COLO668 (cell line): ENCODE results near the gene AGER.
"Not testable (repeated sequence)": the region's sequence is repeated elsewhere in the genome, so short reads cannot be mapped to it uniquely, and the experiment has no call there.

ENCODE experiments used
- DNase-seq: peaks from one replicate; lab custom pipeline; 2025; ENCODE audit not compliant: unreplicated experiment; lab: John Stamatoyannopoulos, UW

Gene AGER

DNA sequence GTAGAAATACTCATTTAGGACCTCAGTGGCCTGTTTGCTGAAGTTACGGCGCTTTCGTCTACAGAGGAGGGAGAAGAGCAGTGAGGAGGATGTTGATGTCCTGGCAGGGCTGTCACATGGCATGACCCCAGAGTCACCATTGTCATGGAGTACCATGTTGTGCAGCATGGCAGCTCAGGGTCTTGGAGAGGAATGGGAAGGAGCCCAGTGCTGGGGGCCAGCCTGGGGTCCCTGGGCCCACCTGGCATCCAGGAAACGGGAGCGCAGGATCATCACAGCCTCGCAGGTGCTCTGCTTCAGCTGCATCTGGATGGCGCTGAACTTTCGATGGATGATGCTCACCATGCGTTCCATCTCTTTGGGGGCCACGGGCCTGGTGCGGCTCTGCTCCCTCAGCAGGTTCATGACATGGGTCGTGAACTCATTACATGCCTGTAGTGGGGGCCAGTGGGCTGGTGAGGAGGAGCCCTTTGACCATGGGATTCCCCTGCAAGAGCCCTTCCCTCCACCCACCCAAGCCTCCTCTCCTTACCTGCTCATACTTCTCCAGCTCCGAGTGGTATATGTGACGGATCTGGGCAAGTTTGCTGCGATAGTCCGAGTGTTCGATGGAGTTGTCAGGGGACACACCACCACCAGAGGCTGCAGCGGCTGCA lies 3.8 kb upstream of the AGER start:
- not testable (repeated sequence) for DNase-seq

DNA sequence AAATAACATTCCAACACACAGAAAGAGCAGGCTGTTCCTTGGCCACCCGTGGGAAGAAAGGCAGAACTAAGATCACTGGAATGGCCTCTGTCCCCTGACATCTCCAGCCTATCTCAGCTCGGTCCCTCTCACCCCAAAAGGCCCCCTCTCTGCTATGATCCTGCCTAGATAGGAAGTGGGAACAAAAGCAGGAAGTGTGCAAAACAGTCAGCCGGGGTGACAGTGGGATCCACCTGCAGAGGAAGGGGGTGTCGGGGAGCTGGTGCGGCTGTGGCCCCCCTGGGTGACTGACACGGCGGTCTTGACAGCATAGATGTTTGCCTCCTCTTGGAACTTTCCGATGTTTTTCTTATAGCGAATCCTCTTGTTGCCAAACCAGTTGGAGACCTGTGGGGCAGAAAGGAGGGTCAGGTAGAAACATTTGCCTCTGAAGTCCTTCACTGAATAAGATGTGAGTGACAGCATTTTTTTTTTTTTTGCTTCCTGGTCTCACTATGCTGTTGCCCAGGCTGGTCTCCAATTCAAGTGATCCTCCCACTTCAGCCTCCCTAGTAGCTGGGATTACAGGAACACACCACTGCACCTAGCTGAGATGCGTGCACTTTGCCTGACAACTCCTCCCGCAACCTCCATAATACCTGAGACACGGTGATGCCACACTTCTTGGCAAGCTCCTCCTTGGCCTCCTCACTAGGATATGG lies 3.1 kb upstream of the AGER start:
- DNase-seq = no peak

DNA sequence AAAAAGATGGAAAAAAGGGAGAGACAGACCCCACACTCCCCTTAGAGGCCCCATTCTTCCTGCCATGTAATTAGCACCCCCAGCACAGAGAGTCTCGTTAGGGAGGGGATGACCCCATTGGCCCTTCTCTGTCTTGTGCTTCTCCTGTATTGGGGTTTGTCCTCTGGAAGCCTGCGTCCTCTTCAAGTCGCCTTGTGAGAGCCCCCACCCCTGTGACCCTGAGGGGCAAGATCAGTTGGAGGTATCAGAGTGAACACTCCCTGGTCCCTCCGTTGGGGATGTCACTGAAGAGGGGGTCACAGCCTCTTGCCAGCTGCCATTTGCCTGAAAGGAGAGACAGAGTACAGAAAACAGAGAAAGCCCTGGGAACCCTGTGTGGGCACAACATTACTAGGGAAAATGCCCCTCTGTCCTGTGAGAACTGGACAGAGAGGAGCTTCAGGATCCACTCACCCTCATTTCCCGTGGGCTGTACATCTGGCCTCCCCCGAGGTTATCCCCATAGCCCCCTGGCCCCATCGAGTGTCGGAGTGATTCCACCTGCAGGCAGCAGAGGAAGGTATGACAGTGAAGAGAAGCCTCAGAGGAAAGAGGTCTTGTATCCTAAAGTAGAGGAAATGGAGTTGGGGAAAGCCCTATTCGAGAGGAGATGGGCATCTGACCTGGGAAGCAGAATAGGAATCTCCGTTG lies 2.2 kb upstream of the AGER start:
- DNase-seq = not testable (repeated sequence)

DNA sequence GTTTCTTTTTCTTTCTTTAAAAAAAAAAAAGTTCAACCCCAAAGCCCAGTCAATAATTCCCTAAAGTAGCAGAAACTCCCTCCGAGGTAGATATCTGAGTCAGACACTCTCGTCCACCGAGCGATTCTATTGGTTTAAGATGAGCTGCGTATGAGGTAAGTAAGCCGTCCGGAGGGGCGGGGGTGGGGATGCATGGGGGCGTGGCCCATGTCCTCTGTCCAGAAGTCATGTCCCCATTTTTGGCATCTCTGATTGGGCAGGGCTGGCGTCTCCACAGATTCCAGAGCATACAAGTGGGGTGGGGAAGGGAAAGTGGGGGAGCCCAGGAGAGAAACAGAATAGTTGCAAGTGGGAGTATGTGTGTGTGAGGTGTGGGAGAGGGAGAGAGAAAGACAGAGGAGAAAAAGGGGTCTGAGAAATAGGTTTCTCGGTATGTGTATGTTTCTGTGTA lies 1.7 kb upstream of the AGER start:
- DNase-seq = not testable (repeated sequence)

DNA sequence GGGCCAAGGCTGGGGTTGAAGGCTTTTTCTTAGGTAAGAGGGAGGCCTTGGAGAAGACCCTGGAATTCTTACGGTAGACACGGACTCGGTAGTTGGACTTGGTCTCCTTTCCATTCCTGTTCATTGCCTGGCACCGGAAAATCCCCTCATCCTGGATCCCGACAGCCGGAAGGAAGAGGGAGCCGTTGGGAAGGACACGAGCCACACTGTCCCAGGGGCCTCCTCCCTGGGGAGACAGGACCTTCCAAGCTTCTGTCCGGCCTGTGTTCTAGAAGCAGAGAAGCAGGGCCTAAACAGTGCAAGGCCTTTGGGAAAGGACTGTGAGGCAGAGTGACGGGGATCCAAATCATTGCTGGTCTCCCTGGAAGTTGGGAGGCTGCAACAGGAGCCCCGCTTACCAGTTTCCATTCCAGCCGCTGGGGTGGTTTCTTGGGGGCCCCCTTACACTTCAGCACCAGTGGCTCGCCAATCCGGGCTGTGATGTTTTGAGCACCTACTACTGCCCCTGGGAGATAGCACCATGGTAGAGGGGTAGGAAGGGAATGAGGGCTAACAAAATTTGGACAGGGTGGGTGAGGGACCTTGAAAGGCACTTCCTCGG lies 470 bp downstream of the AGER start:
- DNase-seq = no peak

DNA sequence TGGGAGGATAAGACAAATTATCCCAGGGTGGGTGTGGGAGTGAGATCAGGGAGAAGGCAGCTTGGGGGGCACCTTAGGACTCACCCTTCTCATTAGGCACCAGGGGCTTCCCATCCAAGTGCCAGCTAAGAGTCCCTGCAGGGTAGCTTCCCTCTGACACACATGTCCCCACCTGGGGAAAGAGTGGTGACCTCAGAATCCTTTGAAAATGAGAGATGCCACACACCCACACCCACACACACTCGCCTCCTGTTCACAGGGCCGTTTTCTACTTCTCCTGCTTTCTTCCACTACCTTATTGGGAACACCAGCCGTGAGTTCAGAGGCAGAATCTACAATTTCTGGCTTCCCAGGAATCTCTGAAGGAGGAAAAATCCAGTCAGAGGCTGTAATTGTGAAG lies 1.0 kb downstream of the AGER start:
- DNase-seq = no peak

DNA sequence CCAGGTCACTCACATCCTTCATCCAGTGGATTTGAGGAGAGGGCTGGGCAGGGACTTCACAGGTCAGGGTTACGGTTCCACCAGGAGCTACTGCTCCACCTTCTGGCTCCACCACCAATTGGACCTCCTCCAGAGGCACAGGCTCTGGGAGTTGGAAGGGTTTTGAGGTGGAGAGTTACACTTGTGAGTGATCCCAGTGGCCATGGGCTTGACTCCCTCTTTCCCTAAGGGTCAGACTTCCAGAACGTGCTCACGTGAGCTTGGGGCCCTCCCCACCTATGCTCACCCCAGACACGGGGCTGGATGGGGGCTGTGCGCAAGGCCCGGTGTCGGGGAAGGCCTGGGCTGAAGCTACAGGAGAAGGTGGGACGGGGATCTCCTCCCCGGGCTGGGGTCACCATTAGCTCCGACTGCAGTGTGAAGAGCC lies 1.5 kb downstream of the AGER start:
- no peak for DNase-seq

DNA sequence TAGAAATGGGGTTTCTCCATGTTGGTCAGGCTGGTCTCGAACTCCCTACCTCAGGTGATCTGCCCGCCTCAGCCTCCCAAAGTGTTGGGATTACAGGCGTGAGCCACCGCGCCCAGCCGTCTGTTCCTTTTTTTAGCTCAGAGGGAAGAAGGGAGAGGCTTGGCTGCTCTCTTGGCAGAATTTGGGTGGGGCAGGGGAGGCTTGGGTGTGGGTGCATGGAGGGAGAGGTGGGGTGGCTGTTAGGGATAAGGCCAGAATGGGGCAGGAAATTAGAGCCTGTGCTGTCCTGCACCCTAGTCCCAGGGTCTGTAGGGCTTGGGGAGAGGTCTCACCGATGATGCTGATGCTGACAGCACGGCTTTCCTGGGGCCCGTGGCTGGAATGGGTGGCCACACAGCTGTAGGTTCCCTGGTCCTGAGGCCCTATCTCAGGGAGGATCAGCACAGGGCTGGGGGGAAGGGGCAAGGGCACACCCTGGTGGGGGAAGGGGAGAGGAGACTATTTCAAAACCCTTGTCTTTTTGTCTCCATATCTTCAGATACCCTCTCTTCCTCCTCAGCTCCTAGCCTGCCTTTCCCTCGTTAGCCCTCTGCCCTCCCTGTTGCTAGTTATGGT lies 2.0 kb downstream of the AGER start:
- DNase-seq = no peak

DNA sequence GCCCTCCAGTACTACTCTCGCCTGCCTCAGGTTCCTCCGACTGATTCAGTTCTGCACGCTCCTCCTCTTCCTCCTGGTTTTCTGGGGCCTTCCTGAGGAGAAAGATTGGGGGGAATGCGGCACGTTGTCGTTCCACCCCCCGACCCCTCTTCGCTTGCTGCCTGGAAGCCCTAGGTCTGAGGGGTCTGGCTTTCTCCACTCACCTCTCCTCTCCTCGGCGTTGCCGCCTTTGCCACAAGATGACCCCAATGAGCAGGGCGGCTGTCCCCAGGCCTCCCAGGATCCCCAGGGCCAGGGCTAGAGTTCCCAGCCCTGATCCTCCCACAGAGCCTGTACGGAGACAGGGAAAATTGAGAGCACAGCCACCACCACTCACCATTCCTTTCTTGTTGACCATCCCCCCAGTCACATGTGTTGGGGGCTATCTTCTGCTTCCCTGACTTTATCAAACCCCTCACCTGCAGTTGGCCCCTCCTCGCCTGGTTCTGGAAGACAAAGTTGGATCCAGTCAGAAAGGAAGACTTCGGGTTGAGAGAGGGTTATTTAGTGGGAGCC lies 2.8 kb downstream of the AGER start:
- no peak for DNase-seq

DNA sequence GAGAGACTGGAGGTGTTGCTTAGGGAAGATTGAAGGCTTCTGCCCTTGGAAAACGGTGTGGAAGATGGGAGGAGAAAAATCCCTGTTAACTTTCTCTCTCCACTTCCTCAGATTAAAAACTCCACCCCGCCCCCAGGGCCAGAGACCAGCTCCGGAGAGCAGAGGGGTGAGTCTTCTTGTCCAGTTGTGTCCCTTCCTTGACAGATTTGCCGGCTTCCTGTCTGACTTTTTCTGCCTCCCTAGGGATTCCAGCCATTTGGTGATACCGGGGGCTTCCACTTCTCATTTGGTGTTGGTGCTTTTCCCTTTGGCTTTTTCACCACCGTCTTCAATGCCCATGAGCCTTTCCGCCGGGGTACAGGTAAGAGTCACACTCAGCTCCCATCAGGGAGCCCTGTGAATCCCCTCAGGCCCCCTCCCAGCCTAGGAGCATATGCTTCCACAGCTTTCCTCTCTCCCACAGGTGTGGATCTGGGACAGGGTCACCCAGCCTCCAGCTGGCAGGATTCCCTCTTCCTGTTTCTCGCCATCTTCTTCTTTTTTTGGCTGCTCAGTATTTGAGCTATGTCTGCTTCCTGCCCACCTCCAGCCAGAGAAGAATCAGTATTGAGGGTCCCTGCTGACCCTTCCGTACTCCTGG lies 4.2 kb downstream of the AGER start:
- DNase-seq = no peak

DNA sequence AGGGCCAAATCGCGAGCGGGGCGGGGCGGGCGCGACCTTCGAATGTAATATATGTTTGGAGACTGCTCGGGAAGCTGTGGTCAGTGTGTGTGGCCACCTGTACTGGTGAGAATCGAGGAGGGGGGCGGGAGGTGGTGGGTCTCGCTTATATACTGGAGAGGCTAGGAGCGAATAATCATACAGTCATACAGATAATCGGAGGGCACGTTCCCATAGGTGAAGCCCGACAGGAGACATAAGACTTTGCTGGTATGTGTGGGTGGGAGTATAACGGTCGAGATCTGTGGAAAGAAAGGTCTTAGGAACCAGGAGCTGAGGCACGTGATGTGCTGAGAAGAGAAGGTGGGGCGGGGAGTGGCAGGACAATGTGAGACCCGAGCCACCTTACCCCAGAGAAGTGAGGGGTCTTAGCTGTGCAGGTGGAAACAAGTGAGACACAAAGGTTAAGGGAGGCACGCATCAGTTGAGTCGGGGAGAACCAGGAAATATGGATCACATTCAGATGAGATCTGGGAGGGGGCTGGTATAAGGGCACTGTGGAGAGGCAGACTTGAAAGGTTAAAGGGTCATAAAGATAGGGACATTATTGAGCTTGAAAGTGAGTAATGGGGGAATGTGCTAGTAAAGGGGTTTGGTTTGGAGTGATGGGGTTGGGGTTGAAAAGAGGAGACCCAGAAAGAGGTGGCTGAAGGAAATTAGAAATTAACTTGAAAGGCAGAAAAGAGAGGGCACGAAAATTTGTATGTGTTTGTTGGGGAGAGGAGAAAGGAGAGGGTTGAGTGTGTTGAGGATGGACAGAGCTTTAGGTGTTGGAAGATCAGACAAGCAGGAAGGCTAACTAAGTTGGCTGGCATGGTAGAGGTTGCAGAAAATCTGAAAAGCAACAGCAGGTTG lies 5.3 kb downstream of the AGER start:
- no peak for DNase-seq

DNA sequence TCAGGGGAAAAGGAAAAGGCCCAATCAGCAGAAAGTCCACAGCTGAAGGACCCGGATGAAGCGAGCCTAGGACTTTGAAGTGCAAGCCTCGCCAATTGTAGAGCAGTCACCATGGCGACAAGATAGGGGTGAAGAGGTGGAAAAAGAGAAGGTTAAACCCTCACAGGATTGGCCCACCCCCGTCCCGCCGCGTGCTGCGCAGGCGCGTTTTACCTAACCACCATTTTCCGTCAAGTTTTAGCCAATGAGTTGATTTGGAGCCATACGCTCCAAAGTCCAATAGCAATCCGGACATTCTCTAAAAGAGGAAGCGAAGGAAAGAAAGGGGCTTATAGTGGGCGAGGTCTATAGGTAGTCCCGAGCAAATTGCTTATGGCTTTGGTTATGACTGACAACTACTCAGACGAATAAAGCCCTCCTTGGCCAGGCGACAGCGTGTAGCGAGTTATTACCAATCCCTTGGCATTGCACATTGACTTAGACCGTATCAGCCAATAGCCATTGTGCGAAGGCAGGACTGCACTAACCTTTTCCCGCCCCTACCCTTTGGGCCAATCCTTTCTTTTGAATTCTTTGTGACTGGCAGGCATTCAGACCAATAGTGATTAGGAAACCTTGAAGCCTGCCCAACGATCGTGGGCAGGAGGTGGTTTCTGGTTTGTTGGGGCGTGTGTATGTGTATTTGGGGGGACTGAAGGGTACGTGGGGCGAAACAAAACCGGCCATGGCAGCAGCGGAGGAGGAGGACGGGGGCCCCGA lies 6.1 kb downstream of the AGER start, which contains the start of gene RNF5:
Gene RNF5, plus strand, starts transcription at position 618 of the 759 bp plus-strand sequence. Its CDS starts 107 bp downstream, at position 725.
- DNase-seq = peak; percentile 91

DNA sequence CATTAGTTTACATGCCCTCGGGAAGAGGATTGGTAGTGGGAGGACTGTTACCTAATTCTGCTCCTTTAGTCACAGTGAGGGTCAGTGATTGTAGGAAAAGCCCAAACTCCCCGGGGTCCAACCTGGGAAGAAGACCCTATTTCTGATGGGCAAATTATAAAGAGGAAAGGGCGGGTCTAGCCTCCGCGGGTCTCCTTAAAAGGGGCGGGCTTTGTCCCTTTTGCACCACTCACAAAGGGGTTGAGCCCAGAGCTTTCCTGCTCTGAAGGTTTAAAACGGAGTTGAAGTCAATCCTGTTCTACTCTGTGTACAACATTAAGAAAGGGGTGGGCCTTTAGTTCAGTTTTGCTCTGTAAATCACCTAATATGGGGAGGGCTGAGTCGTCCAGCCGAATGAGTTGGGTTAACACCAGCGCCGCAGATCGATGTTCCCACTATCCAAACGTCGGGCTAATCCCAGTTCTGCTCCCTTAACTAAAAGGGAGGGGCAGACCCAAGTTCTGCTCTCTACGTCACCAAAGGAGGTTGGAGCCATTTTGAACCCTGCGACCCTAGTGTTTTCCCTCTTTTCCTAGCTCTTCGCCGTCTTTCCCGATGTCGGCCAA lies 6.8 kb downstream of the AGER start:
- peak; percentile 44 for DNase-seq

DNA sequence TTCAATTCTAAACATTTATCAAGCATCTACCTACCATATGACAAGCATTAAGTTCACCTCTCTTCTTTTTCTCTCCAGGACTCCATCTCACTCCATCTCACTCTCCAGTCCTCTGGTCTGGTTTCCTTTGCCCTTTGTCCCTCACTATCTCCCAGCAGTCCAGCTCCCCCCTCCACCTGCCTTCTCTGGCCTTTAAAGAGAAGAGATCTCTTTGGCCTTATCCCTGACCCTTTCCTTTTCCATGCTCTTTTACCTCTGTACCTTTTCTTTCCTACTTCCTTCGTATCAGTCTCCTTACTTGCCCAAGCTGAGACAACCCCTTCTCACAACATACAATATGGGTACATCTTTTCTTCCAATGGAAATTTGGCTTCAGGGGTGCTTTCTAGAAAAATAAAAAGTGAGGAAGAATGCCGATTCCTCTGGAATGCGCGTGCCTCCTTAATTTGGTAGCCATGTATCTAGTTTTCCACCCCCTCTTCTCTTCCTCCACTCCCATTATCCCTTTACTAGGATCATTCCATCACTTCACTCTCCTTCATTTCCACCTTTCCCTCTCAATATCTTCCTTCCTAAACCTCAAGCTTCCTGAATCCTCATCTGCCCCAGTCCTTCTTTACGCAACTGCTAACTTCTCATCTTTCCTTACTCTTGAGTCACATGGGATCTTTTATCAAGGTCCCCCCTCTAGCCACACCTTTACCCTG lies 7.4 kb downstream of the AGER start:
- DNase-seq = no peak

DNA sequence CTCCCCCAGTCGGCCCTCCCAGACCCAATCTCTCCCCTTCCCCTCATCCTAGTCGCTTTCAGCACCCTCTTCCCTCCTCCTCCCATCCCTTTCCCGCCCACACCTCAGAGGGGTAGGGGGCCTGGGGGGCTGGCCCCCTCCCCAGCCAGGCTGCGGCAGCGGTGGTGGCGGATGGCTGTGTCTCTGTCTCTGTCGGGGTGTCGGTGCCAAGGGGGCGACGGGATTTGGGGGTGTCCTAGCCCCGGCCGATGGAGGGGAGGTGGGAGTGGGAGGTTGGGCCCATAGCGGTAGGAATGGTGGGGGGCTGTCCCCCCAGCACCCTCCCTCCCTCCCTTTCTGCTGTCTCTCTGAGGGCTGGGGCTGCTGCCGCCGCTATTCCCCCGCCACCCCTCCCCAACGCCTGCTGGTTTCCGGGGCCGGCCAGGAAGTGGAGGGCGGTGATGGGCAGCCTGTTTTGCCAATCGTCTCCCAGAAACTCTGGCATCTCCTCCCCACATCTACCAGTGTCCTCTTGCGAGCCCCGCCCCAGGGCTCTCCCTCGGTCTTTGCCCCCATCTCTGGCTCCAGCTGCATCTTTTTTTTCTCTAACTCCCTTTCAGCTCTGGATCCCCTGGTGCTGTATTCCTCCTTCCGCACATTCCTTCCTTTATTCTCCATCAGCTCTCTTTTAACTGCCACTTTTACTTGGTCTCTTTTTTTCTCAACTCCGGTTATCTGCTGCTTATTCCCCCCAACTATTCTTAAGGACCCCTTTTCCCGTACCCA lies 8.2 kb downstream of the AGER start, which contains the start of gene AGPAT1:
Gene AGPAT1, minus strand, starts transcription at position 374 of the 765 bp plus-strand sequence. CDS start 4,588 bp downstream, outside the sequence.
- peak; percentile 93 for DNase-seq

DNA sequence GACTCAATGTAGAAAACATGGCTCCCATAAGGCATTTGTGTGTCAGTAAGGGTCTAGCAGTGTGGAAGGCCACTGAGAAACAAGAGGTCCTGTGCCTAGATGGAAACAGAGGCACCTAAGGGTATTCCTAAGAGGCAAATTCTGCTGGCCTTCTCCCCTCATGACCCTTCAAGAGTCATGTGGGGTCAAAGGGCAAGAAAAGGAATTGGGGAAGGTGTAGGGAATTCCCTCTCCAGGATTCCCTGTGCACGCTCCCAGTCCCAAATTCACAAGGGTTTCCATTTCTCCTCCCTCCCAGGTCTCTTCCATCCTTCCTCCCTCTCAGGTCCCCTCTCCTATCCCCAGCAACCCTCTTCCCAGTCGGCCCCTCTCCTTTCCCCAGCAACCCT lies 8.7 kb downstream of the AGER start:
- no peak for DNase-seq

DNA sequence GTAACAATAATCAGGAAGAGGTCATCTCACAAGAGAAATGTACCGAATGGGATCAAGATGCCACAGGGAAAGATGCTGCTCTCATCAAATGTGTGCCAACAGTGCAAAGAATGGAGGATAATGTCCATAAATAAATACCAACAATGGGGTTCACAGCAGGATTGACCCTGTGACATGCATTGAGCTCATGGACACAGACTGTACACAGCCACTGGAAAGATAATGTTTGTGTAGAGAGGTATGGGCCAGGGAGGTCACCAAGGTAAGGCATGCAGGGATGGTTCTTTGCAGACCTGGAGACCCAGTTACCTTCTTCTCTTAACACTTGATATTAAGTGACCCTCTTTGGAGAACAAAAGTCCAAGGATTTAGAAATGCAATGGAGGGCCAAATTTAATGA lies 9.6 kb downstream of the AGER start:
- DNase-seq = no peak
